ENCODE results near the gene GCLM. TPM values are rescaled to one million over a fixed set of nuclear protein-coding genes. Genes with fewer than 3 reads are reported as not detected.

Gene GCLM
- total RNA-seq, 2 donors from 2014 or later: 17.7 to 19.4 TPM

- H3K9ac ChIP-seq (ENCODE audit: low read depth in 2 of 2, low read length in 2 of 2): no peak overlapping the region
- H3K4me3 ChIP-seq: no peak overlapping the region
- no peak overlapping the region for H3K27ac ChIP-seq
- H3K9me3 ChIP-seq: no peaks in the 10 kb centered on the region
- H3K27me3 ChIP-seq: no peaks in the 10 kb centered on the region
- no peak for DNase-seq
- no peaks in the 10 kb centered on the region for H3K4me1 ChIP-seq
- no peaks in the 10 kb centered on the region for H3K36me3 ChIP-seq
- intact Hi-C loops (cut with DNase I): no loop called here
- TF ChIP-seq CTCF (IDR thresholded peaks at IDR 0.05): no peak
Observed at GRCh38 chr1:93905051-93905450, 4.2 kb downstream of the GCLM start.

- Histone ChIP-seq H3K4me3 (no peak overlapping the region), H3K9me3 (no peaks in the 10 kb centered on the region), H3K27ac (no peak overlapping the region), H3K36me3 (no peaks in the 10 kb centered on the region), H3K27me3 (no peaks in the 10 kb centered on the region), H3K4me1 (no peaks in the 10 kb centered on the region), H3K9ac (ENCODE audit: low read depth in 2 of 2, low read length in 2 of 2) (peak overlapping the region in 1 of 2 donors; percentile 58)
- TF ChIP-seq CTCF (IDR thresholded peaks at IDR 0.05): no peak
- intact Hi-C loops (cut with DNase I): no loop called here
- DNase-seq: no peak
Observed at GRCh38 chr1:93904228-93904627, 5.0 kb downstream of the GCLM start.

- Histone ChIP-seq H3K4me1 (no peaks in the 10 kb centered on the region), H3K36me3 (no peaks in the 10 kb centered on the region), H3K27ac (no peak overlapping the region), H3K9ac (ENCODE audit: low read depth in 2 of 2, low read length in 2 of 2) (no peak overlapping the region), H3K4me3 (no peak overlapping the region), H3K27me3 (no peaks in the 10 kb centered on the region), H3K9me3 (no peaks in the 10 kb centered on the region)
- no peak for TF ChIP-seq CTCF (IDR thresholded peaks at IDR 0.05)
- intact Hi-C loops (cut with DNase I): no loop called here
- DNase-seq: no peak
Observed at GRCh38 chr1:93900723-93901504, 8.3 kb downstream of the GCLM start.

GRCh38 chr1:93899543-93900207 is 9.6 kb downstream of the GCLM start:
- Histone ChIP-seq H3K4me3 (no peak overlapping the region), H3K9me3 (no peaks in the 10 kb centered on the region), H3K9ac (ENCODE audit: low read depth in 2 of 2, low read length in 2 of 2) (no peak overlapping the region), H3K27ac (no peak overlapping the region), H3K27me3 (no peaks in the 10 kb centered on the region), H3K36me3 (no peaks in the 10 kb centered on the region), H3K4me1 (no peaks in the 10 kb centered on the region)
- TF ChIP-seq CTCF (IDR thresholded peaks at IDR 0.05): no peak
- intact Hi-C loops (cut with DNase I): no loop called here
- no peak for DNase-seq

GRCh38 chr1:93888900-93889299 is 20.3 kb downstream of the GCLM start:
- no peak for DNase-seq
- Histone ChIP-seq H3K4me1 (no peaks in the 10 kb centered on the region), H3K36me3 (no peaks in the 10 kb centered on the region), H3K9me3 (no peaks in the 10 kb centered on the region), H3K27me3 (no peaks in the 10 kb centered on the region), H3K27ac (no peak overlapping the region), H3K9ac (ENCODE audit: low read depth in 2 of 2, low read length in 2 of 2) (no peak overlapping the region), H3K4me3 (no peak overlapping the region)
- no peak for TF ChIP-seq CTCF (IDR thresholded peaks at IDR 0.05)
- intact Hi-C loops (cut with DNase I): no loop called here
